Measurements from ENCODE around the gene GPA33.
A peak's percentile ranks its signal among the peaks of the same experiment; 100 is the strongest.

The GPA33 gene

GRCh38 chr1:167086033-167086432 lies 4.1 kb downstream of the GPA33 start:
- DNase-seq (ENCODE audit: low spot score): no peak

GRCh38 chr1:167084757-167085156 lies 5.4 kb downstream of the GPA33 start:
- DNase-seq (ENCODE audit: low spot score): no peak

DNA sequence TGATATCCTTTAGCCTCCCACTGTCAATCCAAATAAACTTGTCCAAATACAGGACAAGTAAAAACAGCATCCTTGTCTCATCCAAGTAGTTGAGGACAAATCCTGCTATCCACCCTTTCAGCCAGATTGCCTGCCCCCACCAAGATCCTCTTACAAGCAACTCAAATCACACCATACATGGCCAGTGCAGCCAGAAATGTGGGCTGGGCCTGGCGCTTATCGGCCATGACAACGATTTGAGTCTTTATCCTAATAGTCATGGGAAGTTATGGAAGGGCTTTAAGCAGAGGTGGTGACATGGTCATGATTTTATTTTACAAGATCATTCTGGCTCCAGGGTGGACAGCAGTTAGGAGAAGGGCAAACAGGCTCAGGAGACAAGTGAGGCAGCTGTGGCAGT lies 6.3 kb downstream of the GPA33 start:
- no peak for DNase-seq (ENCODE audit: low spot score)

GRCh38 chr1:167083066-167083665 lies 7.0 kb downstream of the GPA33 start:
- no peak for DNase-seq (ENCODE audit: low spot score)

- DNase-seq (ENCODE audit: low spot score): no peak
Measured at GRCh38 chr1:167082511-167083027, 7.6 kb downstream of the GPA33 start.

- no peak for DNase-seq (ENCODE audit: low spot score)
Measured at GRCh38 chr1:167081594-167082156, 8.5 kb downstream of the GPA33 start.

DNA sequence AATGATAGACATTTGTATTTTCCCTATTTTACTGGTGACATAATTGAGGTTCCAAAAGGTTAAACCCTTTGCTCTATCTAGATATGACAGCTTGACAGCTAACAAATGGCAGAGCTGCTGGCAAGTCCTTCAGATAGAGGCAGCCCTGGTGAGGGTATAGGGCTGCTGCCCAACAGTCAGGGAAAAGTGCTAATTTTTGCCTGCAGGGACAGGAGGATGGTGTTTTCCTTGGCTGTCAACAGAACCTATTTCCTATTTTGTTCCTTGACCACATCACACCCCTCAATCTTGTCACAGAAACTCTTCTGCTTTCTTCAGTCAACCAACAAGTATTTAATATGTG lies 12.3 kb downstream of the GPA33 start:
- DNase-seq (ENCODE audit: low spot score): no peak

DNA sequence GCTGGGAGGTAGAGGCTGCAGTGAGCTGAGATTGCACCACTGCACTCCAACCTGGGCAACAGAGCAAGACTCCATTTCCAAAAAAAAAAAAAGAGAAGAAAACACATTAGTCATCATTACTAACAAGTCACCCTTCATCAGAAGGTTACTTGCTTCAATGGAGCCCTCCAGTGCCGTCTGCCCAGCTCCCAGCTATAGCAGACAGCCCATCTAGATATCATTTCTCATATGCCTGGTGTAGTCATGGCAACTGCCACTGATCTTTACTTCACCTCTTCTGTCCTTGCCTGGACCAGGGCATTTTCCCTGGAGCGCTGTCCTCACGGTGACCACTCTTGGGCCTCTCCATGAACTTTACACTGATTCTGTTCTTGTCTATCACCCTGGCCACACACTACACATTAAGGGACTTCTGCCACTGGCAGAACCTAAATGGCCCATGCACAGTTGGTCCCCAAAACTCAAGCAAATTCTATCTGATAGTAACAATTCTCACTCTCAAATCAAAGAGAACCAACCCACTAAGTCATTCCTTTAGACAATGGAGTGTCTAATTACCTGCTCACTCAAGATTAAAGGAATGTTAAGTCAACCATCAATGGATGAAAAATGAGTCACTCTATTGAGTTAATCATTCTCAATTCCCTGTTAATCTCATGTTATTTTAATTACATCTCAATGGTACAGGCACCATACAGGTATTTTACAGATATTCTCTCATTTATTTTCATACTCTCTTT lies 12.9 kb downstream of the GPA33 start:
- no peak for DNase-seq (ENCODE audit: low spot score)

DNA sequence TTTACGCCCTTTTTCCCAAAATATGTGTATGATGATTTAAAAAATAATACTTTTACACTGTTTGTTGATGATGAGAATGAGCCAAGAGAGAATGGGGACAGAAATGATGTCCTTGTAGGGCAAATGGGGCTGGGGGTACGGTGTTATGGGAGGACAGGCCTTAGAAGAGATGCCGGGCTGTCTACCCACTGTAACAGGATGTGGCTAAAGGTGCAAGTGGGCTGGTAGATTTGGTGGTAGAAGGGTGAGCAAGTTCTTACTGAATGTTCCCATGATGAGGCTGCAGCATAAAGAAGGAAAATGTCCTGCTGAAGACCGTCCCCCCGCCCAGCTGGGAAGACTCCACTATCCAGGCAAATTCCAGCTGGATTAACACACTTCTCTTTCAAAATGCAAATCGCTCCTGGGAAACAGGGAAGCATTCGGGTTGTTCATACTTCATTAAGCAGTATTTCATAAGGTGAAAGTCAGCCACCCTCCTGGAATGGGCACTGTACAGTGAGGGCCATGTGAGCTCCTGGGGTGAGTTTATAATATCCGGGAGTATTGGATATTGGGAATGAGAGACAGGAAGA lies 14.0 kb downstream of the GPA33 start:
- no peak for DNase-seq (ENCODE audit: low spot score)

DNA sequence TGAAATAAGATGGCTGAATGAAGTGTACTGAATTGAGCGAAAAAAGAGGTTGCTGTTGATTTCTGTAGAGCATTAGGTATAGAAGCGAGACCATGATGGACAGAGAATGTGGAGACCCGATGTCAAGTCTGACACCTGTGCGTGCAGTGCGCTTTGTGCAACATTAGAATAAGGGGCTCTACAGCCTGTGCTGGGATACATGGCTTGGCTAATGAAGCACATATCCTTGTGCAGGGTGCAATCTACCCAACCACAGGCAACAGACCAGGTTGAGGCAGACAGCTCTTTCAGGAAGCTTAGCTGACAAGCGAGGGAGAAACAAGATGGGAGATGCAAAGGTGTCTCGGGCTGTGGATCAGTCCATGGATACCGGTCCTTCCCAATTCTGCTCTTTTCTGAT lies 18.9 kb downstream of the GPA33 start:
- DNase-seq (ENCODE audit: low spot score): no peak

- no peak for DNase-seq (ENCODE audit: low spot score)
Measured at GRCh38 chr1:167068761-167069160, 21.4 kb downstream of the GPA33 start.

DNA sequence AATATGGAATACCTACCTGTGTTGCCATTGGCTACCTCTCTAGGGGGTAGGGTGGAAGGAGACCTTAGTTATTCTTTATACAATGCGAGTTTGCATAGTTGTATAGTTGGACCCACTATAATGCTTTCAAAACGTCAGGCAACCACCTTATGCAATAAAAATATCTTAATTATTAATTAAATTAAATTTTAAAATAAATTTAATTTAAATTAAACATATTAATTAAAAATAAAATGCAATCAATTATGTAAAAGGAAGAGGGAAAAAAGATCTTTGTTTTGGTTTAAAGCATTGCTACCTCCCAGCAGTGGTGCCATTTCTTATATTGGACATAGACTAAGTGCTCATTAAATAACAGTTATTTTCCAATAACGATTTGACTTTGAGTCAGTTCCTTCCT lies 22.3 kb downstream of the GPA33 start:
- no peak for DNase-seq (ENCODE audit: low spot score)

DNA sequence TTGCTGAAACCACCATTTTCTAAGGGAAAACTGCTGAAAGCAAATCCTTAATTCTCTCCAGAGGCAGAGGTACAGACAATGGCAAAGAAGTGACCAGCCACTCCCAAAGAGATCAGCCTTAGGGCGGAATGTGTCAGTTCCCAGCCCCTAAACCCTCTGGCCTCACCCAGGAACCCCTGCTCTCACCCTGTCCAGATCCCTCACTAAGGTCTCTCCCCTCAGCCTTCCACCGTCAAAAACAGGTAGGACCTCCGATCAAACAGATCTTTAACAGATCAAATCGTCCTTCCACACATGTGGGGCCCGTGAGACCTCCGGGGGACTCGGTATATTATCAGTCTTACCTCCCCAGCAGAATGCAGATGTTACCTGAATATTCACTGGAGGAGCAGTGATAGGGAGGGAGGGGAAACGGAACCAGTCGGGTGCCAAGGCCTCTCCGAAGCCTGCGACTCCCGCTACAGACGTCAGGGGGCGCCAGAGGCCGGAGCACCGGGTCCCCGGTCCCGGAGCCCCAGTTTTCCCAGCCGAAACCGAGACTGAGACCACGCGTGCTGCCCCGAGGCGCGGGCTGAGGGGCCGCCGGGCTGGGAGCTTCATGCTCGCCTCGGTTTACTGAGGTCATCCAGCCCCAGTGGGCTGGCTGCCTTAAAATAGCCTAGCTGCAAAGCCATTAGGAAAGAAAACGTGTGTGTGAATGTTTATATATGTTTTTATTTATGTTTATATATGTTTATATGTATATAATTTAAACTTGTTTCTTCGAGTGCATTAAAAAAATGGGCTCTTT lies 23.6 kb downstream of the GPA33 start:
- peak; percentile 71 for DNase-seq (ENCODE audit: low spot score)

- no peak for DNase-seq (ENCODE audit: low spot score)
Measured at GRCh38 chr1:167065471-167065870, 24.7 kb downstream of the GPA33 start.

DNA sequence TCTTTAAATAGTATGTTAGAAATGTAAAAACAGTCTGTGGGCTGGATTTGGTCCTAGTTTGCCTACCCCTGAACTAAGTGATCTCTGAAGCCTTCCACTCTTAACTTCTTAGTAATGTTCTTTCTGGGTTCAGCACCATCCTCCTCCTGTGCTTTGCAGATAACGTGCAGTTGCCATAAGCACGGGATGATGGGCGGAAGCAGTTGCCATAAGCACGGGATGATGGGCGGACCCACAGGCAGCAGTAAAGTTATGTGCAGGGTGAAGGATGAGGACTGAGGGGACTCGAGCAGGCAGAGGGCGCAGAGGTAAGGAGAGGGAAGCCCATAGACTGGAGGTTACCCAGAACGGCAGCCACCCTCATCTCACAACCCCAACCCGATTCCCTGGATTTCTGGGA lies 25.6 kb downstream of the GPA33 start:
- DNase-seq (ENCODE audit: low spot score): peak; percentile 6

GRCh38 chr1:167061073-167061464 lies 29.1 kb downstream of the GPA33 start:
- no peak for DNase-seq (ENCODE audit: low spot score)

DNA sequence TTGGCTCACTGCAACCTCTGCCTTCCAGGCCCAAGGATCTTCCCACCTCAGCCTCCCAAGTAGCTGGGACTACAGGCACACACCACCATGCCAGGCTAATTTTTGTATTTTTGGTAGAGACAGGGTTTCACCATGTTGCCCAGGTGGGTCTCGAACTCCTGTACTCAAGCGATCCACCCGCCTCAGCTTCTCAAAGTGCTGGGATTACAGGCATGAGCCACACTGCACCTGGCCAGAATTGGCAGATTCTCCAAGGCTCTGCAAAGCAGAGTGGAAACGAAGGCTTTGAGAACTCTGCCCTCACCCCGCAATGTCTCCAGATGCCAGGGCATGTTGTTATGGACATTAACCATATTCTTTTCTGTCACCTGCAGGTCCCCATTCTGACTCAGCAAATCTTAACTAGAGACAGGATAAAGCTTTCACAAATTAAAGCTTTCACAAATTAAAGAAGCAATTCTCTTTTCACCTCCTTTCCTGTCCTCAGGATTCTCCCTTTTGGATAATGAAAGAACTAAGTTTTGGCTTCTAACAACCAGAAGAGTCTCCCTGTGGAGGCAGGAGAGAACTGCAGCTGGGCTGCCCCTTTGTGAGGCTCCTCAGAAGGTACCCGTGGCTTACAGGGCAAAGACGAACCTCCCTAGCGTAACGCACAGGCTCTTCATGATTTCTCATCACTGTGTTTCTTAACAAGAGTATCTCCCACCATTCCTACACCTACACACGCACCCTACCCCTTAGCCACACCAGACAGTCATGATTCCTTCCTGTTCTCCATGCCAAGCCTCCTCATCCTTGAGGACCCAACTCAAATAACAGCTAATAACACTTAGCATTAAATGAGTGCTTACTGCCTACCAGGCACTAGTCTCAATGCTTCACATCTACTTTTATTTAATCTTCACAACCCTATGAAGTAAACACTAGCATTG lies 29.8 kb downstream of the GPA33 start:
- no peak for DNase-seq (ENCODE audit: low spot score)

DNA sequence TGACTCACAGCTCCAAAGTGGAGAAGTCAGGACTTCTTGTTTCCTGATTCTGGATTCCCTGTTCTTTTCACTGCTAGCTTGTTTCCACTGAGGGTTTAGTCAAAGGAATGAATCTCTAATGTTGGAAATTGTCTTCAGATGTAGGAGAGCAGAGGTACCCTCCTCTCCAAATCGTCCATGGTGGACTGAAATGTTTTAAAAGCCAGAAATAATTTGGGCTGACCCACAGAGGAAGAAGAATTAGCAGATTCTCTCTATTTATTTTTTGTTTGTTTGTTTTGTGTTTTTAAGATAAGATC lies 30.4 kb downstream of the GPA33 start:
- no peak for DNase-seq (ENCODE audit: low spot score)

DNA sequence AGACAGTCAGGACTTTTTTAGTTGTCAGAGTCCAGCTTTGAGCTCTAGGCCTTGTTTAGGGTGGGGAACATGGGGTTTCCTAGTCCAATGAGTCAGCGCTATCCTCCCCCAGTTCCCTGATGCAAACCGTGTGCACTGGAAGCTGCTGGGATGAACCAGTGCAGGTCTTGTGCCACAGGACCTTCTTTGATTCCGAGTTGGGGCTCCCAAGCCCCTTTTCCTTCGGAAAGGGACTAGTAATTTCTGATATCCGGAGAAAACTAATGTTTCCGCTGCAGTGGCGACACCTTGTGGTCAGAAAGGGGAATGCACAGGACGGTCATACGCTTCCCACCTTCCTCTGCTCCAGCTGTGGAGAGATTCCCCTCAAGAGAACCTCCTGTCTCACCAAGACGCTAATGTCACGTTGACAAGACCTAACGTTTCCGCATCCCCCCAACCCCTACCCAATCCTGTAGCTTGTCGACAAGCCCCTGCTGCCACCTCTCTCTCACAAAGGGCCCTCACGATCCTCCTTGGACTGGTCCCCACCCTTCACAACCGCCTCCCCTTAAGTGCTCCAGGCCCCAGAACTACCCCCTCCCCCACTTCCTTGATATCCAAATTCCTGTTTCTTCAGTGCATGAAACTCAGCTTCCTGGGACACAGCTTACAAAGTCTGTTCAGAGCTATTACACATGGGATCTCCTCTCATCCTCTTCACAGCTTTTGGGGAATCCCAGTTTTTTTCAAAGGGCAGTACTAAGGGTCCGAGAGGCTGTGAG lies 30.9 kb downstream of the GPA33 start:
- DNase-seq (ENCODE audit: low spot score): peak; percentile 71

- DNase-seq (ENCODE audit: low spot score): peak; percentile 5
Measured at GRCh38 chr1:167057241-167057688, 32.9 kb downstream of the GPA33 start.
